Hepatocyte (in vitro differentiated cells): ENCODE data around the gene RAB3GAP2.
"Not testable (repeated sequence)": the region's sequence is repeated elsewhere in the genome, so short reads cannot be mapped to it uniquely, and the experiment has no call there.

Source experiments
- CTCF ChIP-seq: fragments of 200-600 bp; sonication (generic); IDR thresholded peaks from 2 replicates; pipeline ENCODE4 v1.5.1; 2016; ENCODE audit warnings: antibody characterized with exemption, mild to moderate bottlenecking; ENCODE audit not compliant: poor library complexity
- EZH2 ChIP-seq: fragments of 200-600 bp; sonication (generic); IDR thresholded peaks from 2 replicates; pipeline ENCODE4 v1.6.1; 2016; ENCODE audit warnings: antibody characterized with exemption, mild to moderate bottlenecking, borderline replicate concordance

GRCh38 chr1:220253290-220253689, 19.0 kb downstream of the RAB3GAP2 start:
- TF ChIP-seq CTCF, EZH2: not testable (repeated sequence)
